HepG2 (cell line): ENCODE measurements around the gene PTHLH. TPM values are rescaled to one million over a fixed set of nuclear protein-coding genes. Genes with fewer than 3 reads are reported as not detected.

Experiments
- ATAC-seq: fragments of 200-7000 bp; cut with Tn5 transposase; 3 replicates; pipeline ENCODE4 v1.9.1; 2020; ENCODE audit warnings: mild to moderate bottlenecking, moderate library complexity
- BruUV-seq: library from RNA; stranded (reverse); fragments of 400-500 nt; replicated peaks from 2 replicates; lab custom pipeline; 2021; lab: Mats Ljungman, UMichigan
- CTCF ChIA-PET: fragments of 300-600 bp; formaldehyde crosslinking; extraction: SDS; loops from one replicate; lab custom pipeline; 2021; ENCODE audit warnings: low total read pairs, inconsistent platforms, low intra/inter-chr PET ratio; lab: Yijun Ruan, JAX
- POLR2A ChIA-PET: fragments of 350-600 bp; sonication (Branson Sonifier 250); formaldehyde crosslinking; loops from one replicate; lab custom pipeline; 2020; ENCODE audit warnings: antibody characterized with exemption, inconsistent platforms; lab: Yijun Ruan, JAX
- DNase-seq: peaks from one replicate; pipeline ENCODE4 v3.0.0-alpha.2; 2015; ENCODE audit warnings: low spot score
- FAIRE-seq: peaks from 3 replicates; lab custom pipeline; 2011; peaks lifted over from hg19 to GRCh38; lab: Jason Lieb, UNC
- H2AFZ ChIP-seq: one replicate; pipeline ENCODE4 v1.6.1; 2011; ENCODE audit warnings: low read length, inconsistent platforms
- H3K27ac ChIP-seq: fragments of 300-600 bp; 3 replicates; pipeline ENCODE4 v1.8.0; 2011; ENCODE audit warnings: mixed run types, mild to moderate bottlenecking, mixed read lengths, low read length, inconsistent platforms; ENCODE audit not compliant: insufficient read depth; ENCODE audit errors: extremely low read length
- H3K27me3 ChIP-seq, 2 experiments: fragments of 200-600 bp in 1 of 2; 2 replicates in 1 of 2; 3 replicates in 1 of 2; pipeline versions ENCODE4 v1.6.0 to v1.8.0; 2011; ENCODE audit warnings: low read length in 2 of 2, mild to moderate bottlenecking in 2 of 2, moderate library complexity in 2 of 2, inconsistent platforms in 1 of 2; ENCODE audit not compliant: insufficient read depth in 2 of 2, control insufficient read depth in 1 of 2
- H3K36me3 ChIP-seq, 2 experiments: fragments of 200-600 bp in 1 of 2; replicated peaks in 1 of 2; 2 replicates in 1 of 2; 3 replicates in 1 of 2; pipeline versions ENCODE4 v1.5.1 to v1.8.0; 2011; ENCODE audit warnings: low read length in 2 of 2, inconsistent platforms in 1 of 2; ENCODE audit not compliant: insufficient read depth in 2 of 2, control insufficient read depth in 1 of 2
- H3K4me1 ChIP-seq: 2 replicates; pipeline ENCODE4 v1.5.1; 2012; ENCODE audit warnings: low read length, inconsistent platforms; ENCODE audit not compliant: insufficient read depth
- H3K4me2 ChIP-seq: 2 replicates; pipeline ENCODE4 v1.6.0; 2011; ENCODE audit warnings: low read depth, low read length, inconsistent platforms
- H3K4me3 ChIP-seq, 3 experiments: fragments of 200-600 bp in 1 of 3; sonication (generic), shearing (Covaris generic) in 1 of 3; replicated peaks in 1 of 3; 2 replicates each; pipeline ENCODE4 v1.5.1; 2011 to 2016; ENCODE audit warnings: low read length in 3 of 3, inconsistent platforms in 2 of 3, low read depth in 2 of 3, mild to moderate bottlenecking in 2 of 3, control low read depth in 1 of 3, mixed read lengths in 1 of 3; ENCODE audit not compliant: insufficient read depth in 1 of 3
- H3K79me2 ChIP-seq: one replicate; pipeline ENCODE4 v1.6.1; 2011; ENCODE audit warnings: low read length, inconsistent platforms; ENCODE audit not compliant: insufficient read depth
- H3K9ac ChIP-seq: 2 replicates; pipeline ENCODE4 v1.6.0; 2011; ENCODE audit warnings: mild to moderate bottlenecking, low read depth, low read length, inconsistent platforms; ENCODE audit not compliant: insufficient read depth
- H3K9me3 ChIP-seq: 2 replicates; pipeline ENCODE4 v1.5.1; 2012; ENCODE audit warnings: mild to moderate bottlenecking, low read length
- H4K20me1 ChIP-seq: 2 replicates; pipeline ENCODE4 v1.6.0; 2011; ENCODE audit warnings: inconsistent platforms, mild to moderate bottlenecking, low read length, moderate library complexity; ENCODE audit not compliant: insufficient read depth
- ATF7 ChIP-seq, 2 experiments: fragments of 450-650 bp in 1 of 2; sonication (generic) in 1 of 2; formaldehyde crosslinking in 1 of 2; IDR thresholded peaks; 2 replicates each; pipeline versions ENCODE4 v1.4.0 to v1.6.1; 2016 to 2020; ENCODE audit warnings: antibody characterized with exemption in 1 of 2, mild to moderate bottlenecking in 1 of 2, missing genetic modification reagents in 1 of 2
- DBP ChIP-seq: sonication (generic); formaldehyde crosslinking; IDR thresholded peaks from 2 replicates; pipeline ENCODE4 v1.4.0; 2020; ENCODE audit warnings: missing genetic modification reagents; ENCODE audit errors: not compliant biosample characterization
- ELF4 ChIP-seq: sonication (generic); formaldehyde crosslinking; IDR thresholded peaks from 2 replicates; pipeline ENCODE4 v1.5.0; 2020; ENCODE audit warnings: missing genetic modification reagents, mild to moderate bottlenecking, moderate library complexity, borderline replicate concordance
- HMG20A ChIP-seq: IDR thresholded peaks from 2 replicates; pipeline ENCODE4 v1.6.1; 2016; ENCODE audit warnings: borderline replicate concordance
- MAF1 ChIP-seq: sonication (generic); formaldehyde crosslinking; IDR thresholded peaks from 2 replicates; pipeline ENCODE4 v1.5.0; 2020; ENCODE audit warnings: missing genetic modification reagents, borderline replicate concordance
- NPAS2 ChIP-seq: sonication (generic); formaldehyde crosslinking; IDR thresholded peaks from 2 replicates; pipeline ENCODE4 v1.8.0; 2022; ENCODE audit warnings: mild to moderate bottlenecking, missing genetic modification reagents, borderline replicate concordance
- ZNF572 ChIP-seq: sonication (generic); formaldehyde crosslinking; IDR thresholded peaks from 2 replicates; pipeline ENCODE4 v1.5.1; 2020; ENCODE audit warnings: mild to moderate bottlenecking, missing genetic modification reagents
- ZNF580 ChIP-seq: IDR thresholded peaks from 2 replicates; pipeline ENCODE4 v1.6.1; 2016; ENCODE audit warnings: low read depth, borderline replicate concordance
- ZNF746 ChIP-seq: sonication (generic); formaldehyde crosslinking; IDR thresholded peaks from 2 replicates; pipeline ENCODE4 v1.8.0; 2022; ENCODE audit warnings: mild to moderate bottlenecking, missing genetic modification reagents
- WGBS: methylation state at CpG from one replicate; pipeline ENCODE4 v1.1.6; 2017; ENCODE audit warnings: low lambda C conversion rate; 5-methylcytosine and 5-hydroxymethylcytosine counted together
- in situ Hi-C: cut with HindIII; loops from 2 replicates; pipeline ENCODE4 v1.10.0; 2017; ENCODE audit warnings: low pct_unique_long_range_greater_than_20kb; ENCODE audit not compliant: extremely low pct_ligation_motif_present
- intact Hi-C: fragments of 100-400 bp; cut with micrococcal nuclease; formaldehyde crosslinking; loops from one replicate; pipeline ENCODE4 v1.10.0; 2022; ENCODE audit not compliant: unreplicated experiment
- polyA plus RNA-seq, 8 experiments: library from polyadenylated mRNA; depleted of rRNA in 3 of 8; stranded (reverse) in 7 of 8; unstranded in 1 of 8; fragments of >200 nt; fragmentation: Illumina TruSeq in 4 of 8; extraction: Trizol in 4 of 8; gene quantifications; 2 replicates each; pipeline versions ENCODE4 v1.2.1 to v1.2.3, GENCODE V29; 2011 to 2016; ENCODE audit warnings: low read depth in 4 of 8, missing spikeins in 1 of 8, mixed read lengths in 1 of 8; ENCODE audit not compliant: insufficient read depth in 1 of 8
- total RNA-seq, 5 experiments: library from RNA; depleted of rRNA; stranded (reverse); fragments of >200 nt; fragmentation: Illumina TruSeq; extraction: Trizol; gene quantifications; 2 replicates each; pipeline ENCODE4 v1.2.3, GENCODE V29; 2016; ENCODE audit warnings: low read depth in 1 of 5
- TF ChIP-seq, protein P1 (sequence below): sonication (generic); formaldehyde crosslinking; IDR thresholded peaks from 2 replicates; pipeline ENCODE4 v1.9.0; 2021; ENCODE audit warnings: missing genetic modification reagents, mild to moderate bottlenecking, borderline replicate concordance
- TF ChIP-seq, protein P2 (sequence below): sonication (generic); formaldehyde crosslinking; IDR thresholded peaks from 2 replicates; pipeline ENCODE4 v1.4.0; 2020; ENCODE audit warnings: low read depth, mild to moderate bottlenecking, missing genetic modification reagents

The PTHLH gene
- total and polyA plus RNA-seq, 2 of the 13 experiments (the other 11 are each of a cell fraction or from before 2014, with no cell fraction given) = 0.22 TPM; not detected in 1

- POLR2A ChIA-PET = no interaction called here
- no peak for ATAC-seq
- in situ Hi-C loops = no loop called here
Observed at GRCh38 chr12:27919671-27920235, 52.8 kb downstream of the PTHLH start.

More at GRCh38 chr12:27919671-27920235, 52.8 kb downstream of the PTHLH start:
- Histone ChIP-seq H3K4me3 (no peak overlapping the region), H3K27ac (no peak overlapping the region), H3K27me3 (no peaks in the 10 kb centered on the region), H2AFZ (no peak overlapping the region), H3K4me1 (peaks cover 24% of the 10 kb centered on the region), H3K79me2 (no peaks in the 10 kb centered on the region), H3K9ac (no peak overlapping the region), H4K20me1 (no peaks in the 10 kb centered on the region), H3K9me3 (no peaks in the 10 kb centered on the region), H3K4me2 (no peak overlapping the region), H3K36me3 (no peaks in the 10 kb centered on the region)
- no TSS peak for BruUV-seq
- no peak for DNase-seq
- no peak for TF ChIP-seq ZNF572
- TF ChIP-seq ATF7 (IDR thresholded peaks at IDR 0.05) = no peak
- no peak for TF ChIP-seq ATF7 (CRISPR knock-in tag; IDR thresholded peaks at IDR 0.05)
- no peak for TF ChIP-seq HMG20A (CRISPR knock-in tag)
- TF ChIP-seq ELF4 (CRISPR knock-in tag) = no peak
- TF ChIP-seq DBP = no peak
- no peak for TF ChIP-seq NPAS2
- no peak for TF ChIP-seq MAF1 (CRISPR knock-in tag)
- TF ChIP-seq, protein P1, sequence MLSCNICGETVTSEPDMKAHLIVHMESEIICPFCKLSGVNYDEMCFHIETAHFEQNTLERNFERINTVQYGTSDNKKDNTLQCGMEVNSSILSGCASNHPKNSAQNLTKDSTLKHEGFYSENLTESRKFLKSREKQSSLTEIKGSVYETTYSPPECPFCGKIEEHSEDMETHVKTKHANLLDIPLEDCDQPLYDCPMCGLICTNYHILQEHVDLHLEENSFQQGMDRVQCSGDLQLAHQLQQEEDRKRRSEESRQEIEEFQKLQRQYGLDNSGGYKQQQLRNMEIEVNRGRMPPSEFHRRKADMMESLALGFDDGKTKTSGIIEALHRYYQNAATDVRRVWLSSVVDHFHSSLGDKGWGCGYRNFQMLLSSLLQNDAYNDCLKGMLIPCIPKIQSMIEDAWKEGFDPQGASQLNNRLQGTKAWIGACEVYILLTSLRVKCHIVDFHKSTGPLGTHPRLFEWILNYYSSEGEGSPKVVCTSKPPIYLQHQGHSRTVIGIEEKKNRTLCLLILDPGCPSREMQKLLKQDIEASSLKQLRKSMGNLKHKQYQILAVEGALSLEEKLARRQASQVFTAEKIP (CRISPR knock-in tag) = no peak
- TF ChIP-seq, protein P2, sequence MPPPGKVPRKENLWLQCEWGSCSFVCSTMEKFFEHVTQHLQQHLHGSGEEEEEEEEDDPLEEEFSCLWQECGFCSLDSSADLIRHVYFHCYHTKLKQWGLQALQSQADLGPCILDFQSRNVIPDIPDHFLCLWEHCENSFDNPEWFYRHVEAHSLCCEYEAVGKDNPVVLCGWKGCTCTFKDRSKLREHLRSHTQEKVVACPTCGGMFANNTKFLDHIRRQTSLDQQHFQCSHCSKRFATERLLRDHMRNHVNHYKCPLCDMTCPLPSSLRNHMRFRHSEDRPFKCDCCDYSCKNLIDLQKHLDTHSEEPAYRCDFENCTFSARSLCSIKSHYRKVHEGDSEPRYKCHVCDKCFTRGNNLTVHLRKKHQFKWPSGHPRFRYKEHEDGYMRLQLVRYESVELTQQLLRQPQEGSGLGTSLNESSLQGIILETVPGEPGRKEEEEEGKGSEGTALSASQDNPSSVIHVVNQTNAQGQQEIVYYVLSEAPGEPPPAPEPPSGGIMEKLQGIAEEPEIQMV (CRISPR knock-in tag) = no peak
- TF ChIP-seq ZNF746 = no peak
- TF ChIP-seq ZNF580 (CRISPR knock-in tag) = no peak
- 45% methylated on average over 5 of the region's 7 CpGs for WGBS
- CTCF ChIA-PET = no interaction called here
- intact Hi-C loops = no loop called here
- FAIRE-seq = no peak
